Measurements from ENCODE around the gene FMO1.
A peak's percentile ranks its signal among the peaks of the same experiment; 100 is the strongest.
"Not testable (repeated sequence)": the region's sequence is repeated elsewhere in the genome, so short reads cannot be mapped to it uniquely, and the experiment has no call there.

Gene FMO1, protein sequence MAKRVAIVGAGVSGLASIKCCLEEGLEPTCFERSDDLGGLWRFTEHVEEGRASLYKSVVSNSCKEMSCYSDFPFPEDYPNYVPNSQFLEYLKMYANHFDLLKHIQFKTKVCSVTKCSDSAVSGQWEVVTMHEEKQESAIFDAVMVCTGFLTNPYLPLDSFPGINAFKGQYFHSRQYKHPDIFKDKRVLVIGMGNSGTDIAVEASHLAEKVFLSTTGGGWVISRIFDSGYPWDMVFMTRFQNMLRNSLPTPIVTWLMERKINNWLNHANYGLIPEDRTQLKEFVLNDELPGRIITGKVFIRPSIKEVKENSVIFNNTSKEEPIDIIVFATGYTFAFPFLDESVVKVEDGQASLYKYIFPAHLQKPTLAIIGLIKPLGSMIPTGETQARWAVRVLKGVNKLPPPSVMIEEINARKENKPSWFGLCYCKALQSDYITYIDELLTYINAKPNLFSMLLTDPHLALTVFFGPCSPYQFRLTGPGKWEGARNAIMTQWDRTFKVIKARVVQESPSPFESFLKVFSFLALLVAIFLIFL

DNA sequence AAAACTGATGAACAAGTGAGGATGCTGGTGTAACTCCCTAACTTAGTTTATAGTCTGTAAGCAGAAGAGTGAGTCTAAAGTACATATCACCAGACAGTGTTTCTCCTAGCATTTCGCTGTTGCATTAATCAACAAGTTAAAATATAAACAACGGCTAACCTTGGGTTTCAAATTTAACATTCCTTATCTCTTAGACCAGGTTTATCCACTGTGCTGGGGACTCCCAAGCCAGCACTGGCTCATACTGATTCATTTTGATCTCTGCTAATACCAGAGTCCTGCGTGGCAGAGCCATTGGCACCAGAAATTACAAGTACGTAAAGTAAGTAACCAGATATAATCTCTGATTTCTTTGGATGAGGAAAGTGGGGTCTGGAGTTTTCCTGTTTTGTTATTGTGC, at the start of gene FMO1:
Gene FMO1, plus strand, starts transcription at position 193 of the 400 bp plus-strand sequence. CDS start 9,594 bp downstream, outside the sequence.
- DNase-seq (ENCODE audit: low read depth in 2 of 2): no peak

DNA sequence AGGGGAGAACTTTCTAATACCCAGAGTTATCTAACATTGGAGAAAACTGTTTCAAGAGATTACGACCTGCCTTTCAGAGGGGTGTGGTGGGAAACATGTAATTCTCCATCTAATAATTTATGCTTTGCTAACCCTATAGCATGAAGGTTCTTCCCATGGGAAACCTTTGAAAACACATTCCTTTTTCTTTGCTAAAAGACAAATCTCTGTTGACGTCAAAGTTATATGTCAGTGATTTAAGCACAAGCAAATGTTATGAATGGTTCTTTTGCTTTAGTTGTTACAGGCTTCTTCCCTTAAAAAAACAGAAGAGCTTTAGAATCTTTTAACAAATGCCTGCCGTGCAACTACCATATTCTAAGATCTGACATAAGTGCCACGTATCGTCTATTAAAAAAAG, 44.0 kb upstream of the FMO1 start:
- DNase-seq (ENCODE audit: low read depth in 2 of 2): no peak

DNA sequence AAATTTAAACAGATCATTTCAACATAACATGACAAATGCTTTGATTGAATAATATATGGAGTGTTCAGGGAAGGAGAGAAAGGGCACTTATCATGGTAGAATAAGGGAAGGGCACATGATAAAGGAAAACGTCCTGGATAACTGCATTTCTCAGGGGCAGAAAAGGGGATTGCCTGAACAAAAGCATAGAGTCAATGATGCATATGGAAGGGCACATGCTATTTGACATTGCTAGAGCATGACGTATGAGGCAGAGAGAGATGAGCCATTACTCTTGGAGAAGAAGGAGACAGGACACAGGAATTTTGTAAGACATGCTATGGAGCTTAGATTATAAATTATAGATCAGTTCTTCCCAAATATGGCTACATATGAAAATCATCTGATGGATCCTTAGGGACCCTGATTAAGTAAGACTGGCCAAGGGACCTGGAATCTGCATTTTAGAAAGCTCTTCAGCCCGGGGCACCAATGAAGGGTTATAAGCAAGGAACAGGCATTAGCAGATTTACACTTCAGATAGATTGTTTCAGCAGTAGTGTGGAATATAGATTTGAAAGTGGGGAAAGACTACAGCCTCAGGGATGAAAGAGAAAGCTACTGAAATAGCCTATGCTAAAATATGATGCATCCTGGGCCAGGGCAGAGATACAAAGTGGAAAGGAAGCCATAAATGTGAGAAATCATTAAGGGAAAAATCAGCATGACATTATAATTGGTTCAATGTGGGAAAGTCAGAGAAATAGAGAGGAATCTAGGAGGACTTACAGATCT, 41.9 kb upstream of the FMO1 start:
- no peak for DNase-seq (ENCODE audit: low read depth in 2 of 2)

DNA sequence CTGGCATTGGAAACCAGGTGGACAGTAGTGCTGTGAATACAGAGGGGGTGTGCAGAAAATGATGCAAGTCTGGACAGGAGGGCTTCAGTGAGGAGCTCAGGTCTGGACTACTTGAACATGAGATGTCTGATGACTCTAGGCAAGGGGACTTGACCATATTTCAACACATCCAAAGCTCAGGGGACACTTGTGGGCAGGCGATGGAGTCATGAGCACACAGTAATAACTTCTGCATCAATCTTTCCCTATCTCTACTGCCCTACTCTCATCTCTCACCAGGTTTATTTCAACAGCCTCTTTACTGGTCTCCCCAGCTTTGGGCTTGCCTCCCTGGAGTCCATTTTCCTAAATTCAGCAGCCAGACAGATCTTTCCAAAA, 41.3 kb upstream of the FMO1 start:
- no peak for DNase-seq (ENCODE audit: low read depth in 2 of 2)

DNA sequence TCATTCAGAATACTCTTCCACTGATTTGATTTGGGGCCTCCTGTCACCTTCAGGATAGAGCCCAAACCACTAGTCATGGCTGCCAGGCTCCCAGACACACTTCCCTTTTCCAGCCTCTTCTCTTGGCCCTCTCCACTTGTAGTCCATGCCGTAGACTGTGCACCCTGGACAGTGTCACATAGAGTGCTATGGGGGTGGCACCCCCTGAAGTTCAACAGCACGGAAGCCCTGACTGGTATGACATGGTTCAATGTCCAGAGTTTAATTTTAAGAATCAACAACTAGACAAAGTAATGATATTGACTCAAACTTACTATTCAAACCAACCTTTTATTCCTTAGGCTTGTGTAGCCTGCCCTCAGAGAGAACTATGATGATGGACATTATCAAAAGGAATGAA, 40.9 kb upstream of the FMO1 start:
- no peak for DNase-seq (ENCODE audit: low read depth in 2 of 2)

DNA sequence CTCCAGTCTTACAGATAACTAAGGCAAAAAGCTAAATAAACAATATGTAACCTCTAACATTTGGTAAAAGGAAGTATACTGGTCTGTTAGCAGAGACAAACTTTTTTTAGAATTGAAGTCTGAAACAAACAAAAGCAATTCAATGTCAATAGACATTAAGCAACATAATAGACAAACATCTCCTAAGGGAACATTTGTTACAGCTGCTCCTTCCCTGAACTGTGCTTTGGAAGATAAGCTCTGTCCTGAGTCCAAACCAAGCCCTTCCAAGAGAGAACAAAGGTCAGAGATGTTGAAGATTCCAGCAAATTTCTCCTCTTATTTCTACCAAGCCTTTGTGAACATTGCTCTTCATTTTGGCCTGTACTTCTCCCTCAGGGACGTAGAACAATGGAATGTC, 37.9 kb upstream of the FMO1 start:
- no peak for DNase-seq (ENCODE audit: low read depth in 2 of 2)

DNA sequence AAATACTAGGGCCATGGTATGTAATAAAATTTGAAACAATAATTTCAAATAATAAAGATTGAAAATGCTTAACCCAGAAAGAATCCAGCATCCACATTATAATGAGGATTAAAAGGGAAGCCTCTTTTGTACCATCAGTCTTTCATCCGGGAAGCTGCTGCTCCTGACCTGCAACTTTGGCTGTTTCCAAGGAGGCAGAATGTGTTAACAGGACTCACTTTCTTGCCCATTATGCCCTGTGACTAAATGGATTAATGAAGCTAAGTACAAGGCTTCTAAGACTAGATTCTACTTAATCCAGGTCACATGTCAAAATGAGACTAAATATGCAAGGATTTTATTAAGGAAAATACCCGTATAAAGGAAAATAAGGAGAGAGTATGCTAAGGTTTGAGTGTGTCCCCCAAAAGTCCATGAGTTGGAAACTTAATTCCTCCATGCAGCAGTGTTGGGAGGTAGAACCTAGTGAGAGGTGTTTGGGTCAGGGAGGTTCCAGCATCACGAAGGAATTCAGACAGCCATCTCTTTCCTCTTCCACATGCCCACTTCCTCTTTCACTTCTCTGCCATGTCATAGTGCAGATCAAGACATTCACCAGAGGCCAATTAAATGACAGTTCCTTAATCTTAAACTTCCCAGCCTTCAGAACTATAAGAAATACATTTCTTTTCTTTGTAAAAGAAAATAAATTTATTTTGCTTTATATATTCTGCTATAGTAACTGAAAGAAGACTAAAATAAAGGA, 35.5 kb upstream of the FMO1 start:
- no peak for DNase-seq (ENCODE audit: low read depth in 2 of 2)

DNA sequence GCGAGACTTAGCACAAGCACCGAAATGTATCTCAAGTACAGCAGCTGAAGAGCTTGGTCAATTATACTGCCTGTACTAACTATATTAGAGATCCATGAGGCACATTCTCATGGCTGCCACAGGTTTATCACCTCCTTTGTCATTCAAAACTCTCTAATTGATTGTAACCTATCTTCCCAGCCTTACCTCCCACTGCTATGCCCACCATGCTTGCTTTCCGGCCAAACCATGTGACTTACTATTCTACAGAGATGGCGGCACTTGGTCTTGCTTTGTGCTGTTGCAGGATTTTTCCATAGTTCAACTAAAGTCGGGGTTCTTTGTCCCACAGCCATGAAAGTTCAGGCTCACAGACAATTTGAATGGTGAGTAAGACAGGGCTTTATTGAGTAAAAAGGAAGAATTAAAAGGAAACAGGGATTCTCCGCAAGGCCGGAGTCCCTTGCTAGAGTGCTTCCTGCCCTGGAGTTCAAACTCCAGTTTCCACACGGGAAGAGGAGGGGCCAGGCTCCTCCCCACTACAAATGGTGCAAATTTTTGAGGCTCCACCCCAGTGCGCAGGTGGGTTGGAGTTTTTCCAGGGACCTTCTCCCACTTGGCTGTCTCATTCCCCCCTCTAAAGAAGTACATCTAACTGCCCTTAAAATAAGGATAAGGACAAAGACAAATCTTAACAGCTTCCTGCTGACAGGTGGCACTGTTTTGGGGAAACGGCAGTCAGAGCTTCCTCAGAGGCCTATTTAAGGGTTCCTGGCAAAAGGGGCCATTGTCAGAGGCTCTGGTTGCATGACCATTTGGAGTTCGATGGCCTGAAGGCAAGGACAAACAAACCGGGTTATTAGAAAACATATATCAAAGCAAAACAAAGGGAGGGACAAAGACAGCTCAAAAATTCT, 34.5 kb upstream of the FMO1 start:
- no peak for DNase-seq (ENCODE audit: low read depth in 2 of 2)

DNA sequence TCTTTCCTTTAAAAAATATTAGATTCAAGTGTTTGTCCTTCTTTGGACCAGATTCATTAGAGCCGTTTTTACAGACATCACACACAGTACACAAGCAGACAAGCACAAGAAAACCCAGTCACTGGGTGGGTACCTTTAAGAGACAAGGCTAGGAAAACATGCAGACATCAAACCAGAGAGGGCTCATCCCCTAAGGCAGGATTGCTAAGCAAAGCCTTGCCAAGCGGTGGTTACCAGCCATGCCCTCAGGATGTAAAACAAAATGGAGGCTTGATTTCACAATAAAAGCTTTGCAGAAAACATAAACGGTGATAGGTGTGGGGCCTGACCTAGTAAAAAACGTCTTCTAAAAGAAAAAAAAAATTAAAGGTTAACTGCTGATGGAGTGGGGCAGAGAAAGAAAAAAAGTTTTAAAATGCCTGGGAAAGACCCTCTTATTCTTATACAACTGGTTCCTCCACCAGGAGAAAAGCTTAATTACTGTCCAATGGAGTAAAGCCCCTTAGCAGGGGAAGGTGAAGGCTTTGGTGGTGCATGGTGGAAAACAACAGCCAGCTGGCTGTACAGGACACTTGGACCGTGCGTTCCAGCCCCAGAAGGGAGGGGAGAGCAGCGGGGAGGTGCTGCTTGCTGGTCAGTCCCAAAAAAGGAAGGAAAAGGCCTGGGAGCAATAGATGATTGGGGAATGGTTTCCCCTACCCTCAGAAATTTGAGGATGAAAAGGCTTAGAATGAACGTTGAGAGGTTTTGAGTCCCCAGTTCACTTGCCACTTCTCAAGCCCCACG, 30.4 kb upstream of the FMO1 start:
- DNase-seq (ENCODE audit: low read depth in 2 of 2): no peak

DNA sequence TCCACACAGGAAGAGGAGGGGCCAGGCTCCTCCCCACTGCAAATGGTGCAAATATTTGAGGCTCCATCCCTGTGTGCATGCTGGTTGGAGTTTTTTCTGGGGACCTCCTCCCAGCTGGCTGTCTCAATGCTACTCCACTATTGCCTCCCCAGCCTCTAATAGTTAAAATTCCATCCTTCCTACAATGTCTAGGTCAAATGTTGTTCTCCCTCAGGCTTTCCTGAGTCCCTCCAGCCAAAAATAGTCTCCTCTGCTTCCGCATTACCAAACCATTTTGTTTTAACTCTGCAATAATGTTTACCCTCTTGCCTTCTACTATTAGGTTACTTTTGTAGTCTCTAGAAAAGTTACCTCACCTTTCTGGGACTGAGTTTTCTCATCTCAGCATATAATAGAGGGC, 29.6 kb upstream of the FMO1 start:
- no peak for DNase-seq (ENCODE audit: low read depth in 2 of 2)

DNA sequence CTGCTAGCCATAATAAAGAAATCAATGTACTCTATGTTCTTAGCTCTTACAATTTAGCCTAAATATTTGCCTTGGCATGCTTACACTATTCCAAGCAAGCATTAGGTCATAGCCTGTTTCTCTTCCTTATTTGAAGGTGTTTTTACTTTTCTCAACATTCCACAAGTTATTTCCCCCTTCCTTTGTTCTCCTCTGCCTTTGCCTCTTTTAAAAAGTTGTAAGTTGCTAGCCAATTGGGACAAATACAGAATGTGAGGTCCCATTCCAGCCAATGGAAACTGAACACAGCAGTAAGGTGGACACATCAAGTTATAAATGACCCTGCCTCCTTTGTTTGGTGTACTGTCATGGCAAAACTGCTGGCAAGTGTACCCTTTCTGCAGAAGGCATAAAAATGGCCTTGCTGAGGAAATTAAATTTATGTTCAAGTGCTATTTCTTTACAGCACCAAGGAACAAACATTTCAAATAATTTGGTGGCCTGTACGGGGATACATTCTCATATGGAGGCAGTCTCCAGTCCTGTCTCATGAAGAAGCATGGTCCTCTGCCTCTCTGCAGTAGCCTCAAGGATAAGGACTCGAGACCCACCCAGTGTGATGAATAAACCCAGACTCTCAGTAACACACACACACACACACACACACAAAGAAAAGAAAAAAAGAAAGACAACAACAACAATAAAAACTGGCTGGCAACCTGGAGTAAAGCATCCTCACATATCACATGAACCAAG, 28.8 kb upstream of the FMO1 start:
- peak in 1 of 2 experiments; percentile 40 for DNase-seq (ENCODE audit: low read depth in 2 of 2)

DNA sequence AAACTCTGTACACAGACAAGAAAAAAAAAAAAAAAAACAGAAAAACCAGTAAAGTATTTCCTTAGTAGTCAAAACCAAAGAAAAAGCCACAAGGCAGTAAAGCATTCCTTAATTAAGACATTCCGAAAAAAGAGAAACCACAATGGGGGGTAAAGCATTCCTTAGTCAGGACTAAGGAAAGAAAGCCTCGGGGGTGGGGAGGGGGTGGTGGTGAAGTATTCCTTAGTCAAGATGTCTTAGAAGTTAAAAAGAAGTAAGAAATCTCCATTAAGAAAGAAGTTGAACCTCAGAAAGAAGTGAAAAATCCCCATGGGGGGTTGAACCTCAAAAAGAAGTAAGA, 28.2 kb upstream of the FMO1 start:
- peak; percentile 93 to 94 for DNase-seq (ENCODE audit: low read depth in 2 of 2)

DNA sequence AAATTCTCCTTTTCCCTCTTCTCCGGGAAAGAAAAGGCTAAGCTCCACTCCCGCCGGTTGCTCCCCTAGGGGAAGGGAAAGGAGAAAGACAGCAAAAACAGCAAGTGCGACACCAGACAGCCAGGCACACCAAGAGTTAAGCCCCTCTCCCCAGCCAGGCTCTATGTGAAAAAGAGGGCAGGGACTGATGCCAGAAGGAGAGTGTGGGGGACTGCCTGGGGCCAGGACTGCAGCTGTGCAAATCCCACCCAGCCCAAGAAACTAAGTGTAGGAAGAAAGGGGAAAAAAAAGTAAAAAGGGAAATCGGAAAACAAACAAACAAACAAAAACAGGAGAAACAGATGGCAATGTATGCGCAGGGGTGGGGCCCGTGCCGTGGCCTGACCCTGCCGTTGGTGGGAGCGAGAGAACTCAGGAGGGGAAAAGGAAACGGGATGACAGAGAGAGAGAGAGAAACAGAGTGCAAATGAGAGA, 27.7 kb upstream of the FMO1 start:
- DNase-seq (ENCODE audit: low read depth in 2 of 2): peak in 1 of 2 experiments; percentile 39

DNA sequence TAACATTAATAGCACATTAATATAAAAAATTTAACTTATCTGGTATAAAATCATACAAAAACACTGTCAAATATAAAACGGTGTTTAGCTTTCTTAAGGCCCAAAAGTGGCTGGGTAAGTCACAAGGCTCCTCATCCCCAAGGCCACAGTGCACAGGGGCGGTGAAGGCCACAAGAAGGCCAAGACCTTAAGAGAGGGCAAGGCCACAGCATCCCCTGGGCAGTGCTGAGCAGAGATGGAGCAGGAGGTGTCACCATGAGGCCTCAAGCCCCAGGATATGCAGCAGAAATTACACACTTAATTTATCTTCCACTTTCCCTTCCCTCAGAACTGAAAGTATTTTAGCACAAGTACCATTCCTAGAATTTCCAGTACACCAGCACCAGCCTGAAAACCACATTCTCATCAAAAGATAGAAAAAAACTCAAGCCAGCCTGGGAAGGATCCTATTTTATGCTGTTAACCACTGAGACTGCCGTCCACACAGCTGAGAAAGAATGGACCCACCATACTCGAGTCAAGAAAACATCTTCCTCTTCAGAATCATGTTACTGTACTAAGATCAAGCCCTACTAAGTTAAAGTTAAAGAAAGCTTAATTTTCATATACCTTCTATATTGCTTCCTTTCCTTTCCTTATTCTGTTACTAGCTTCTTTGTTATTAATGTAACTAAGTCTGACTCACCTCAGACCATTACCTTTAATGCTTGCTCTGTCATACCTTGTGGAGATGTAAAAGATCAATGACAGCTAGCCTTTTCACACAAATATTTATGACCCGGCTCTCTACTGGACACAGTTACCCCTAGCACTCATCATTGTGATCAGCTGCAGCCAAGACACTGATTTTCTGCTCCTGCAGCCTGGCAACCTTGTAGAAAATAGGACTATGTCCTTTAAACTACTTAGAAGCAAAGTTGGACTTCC, 26.4 kb upstream of the FMO1 start:
- no peak for DNase-seq (ENCODE audit: low read depth in 2 of 2)

DNA sequence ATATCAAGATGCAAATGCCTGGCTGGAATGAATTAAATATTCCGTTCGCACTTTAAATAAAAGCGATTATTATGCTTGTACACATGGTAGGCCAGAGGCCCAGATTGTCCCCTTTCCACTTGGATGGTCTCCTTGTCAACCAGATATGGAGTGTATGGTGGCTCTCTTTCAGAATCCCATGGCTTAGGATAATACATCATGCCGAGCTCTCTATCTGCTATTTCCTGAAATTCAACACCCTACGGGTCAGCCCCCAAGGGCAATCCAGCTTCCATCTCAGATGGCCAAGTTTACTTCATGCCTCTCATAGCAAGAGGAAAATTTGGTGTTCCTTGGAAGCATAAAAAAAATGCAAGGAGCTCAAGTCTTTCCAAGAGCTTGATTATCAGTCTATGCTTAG, 25.4 kb upstream of the FMO1 start:
- no peak for DNase-seq (ENCODE audit: low read depth in 2 of 2)

DNA sequence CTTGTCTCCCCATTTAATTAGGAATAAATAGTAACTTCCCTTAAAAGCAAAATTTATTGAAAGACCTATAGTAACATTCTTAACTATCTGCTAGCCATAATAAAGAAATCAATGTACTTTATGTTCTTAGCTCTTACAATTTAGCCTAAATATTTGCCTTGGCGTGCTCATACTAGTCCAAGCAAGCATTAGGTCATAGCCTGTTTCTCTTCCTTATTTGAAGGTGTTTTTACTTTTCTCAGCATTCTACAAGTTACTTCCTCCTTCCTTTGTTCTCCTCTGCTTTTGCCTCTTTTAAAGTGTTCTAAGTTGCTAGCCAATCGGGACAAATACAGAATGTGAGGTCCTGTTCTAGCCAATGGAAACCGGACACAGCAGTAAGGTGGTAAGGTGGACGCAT, 24.0 kb upstream of the FMO1 start:
- not testable (repeated sequence) for DNase-seq (ENCODE audit: low read depth in 2 of 2)

DNA sequence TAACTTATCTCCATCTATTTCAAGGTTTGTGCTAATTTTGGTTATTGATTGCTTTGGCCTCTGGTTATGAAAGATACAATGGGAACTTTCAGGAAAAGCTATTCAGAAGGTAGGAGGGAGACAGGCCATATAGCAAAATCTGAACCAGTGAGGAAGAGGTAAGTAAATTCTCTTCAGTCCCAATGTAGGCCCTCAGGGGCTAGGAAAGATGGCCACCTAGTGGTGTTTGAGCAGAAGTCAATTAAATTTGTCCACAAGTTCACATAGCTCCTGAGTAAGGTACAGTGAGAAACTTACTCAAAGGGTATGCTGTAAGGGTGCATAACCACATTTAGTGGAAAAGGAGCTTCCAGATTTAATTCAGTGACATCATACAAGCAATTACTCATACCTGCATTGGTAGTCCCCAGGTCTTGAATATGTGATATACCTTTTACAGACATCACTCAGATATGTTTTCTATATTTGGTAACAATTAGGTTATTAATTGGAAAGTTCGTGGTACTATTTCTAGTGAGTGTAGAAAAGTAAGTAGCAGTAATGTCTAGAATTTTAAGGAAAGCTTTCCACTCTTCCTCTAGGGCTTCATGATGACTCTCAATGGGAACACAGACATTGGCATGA, 21.4 kb upstream of the FMO1 start:
- peak; percentile 58 to 60 for DNase-seq (ENCODE audit: low read depth in 2 of 2)

DNA sequence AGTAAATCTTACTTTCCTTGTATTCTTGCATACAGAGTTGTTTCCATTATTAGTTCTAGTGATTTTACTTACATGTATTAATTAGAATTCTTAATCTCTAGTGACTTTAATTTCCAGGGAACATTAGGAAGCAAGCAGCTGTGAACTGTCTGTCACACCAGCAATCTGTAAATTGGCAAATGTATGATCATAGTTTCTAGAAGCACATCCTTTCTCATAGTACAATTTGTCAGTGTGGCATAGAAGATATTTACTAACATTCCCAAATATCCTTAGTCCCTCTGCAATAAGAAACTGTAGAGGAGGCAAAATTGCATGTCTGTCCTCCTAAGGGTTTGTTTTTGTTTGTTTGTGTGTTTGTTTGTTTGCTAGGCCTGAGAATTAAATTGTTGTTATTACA, 17.0 kb upstream of the FMO1 start:
- no peak for DNase-seq (ENCODE audit: low read depth in 2 of 2)

Data from fibroblast of skin of left quadriceps (primary cell).